HG03442 (cell line): ENCODE results near the gene PCBP3.
"Not testable (repeated sequence)": the region's sequence is repeated elsewhere in the genome, so short reads cannot be mapped to it uniquely, and the experiment has no call there.

ENCODE experiments used
- ATAC-seq: cut with Tn5 transposase; IDR thresholded peaks from one replicate; pipeline ENCODE4 v1.9.1; 2021; ENCODE audit warnings: mild to moderate bottlenecking, moderate library complexity; ENCODE audit not compliant: unreplicated experiment

The PCBP3 gene

GRCh38 chr21:45802956-45803617, 159.6 kb downstream of the PCBP3 start:
- no peak for ATAC-seq

DNA sequence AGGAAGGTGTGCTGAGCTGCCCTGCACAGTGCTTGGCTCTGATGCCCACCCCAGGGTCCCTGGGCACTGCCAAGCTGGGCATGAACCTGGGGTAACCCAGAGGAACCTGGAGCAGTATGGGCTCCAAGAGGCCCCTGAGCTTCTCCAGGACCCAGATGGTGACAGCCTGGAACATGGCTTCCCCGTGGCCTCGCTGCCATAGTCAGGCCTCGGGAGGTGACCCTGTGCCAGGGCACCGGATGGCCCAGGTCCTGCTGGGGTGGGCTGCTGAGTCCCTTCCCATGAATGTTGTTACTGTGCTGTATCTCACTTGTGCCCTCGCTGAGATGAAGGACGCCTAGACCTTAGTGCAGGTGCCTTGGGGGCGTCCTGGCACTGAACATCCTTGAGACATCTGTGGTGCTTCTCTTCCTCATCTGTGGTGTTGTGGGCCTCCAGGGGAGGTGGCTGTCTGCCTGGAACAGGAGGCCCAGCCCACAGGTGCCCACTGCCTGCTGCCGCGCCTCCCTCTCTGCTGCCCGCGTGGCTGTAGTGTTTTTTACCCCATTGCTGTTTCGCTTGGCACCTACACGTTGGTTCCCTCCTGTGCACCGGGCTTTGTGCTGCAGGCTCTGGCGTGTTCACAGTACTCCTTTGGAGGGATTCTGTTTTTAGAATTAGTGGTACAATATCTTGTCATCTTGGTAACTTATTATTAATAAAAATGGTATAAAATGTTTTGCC, 160.3 kb downstream of the PCBP3 start:
- no peak for ATAC-seq

- ATAC-seq = no peak
Measured at GRCh38 chr21:45804809-45805313, 161.3 kb downstream of the PCBP3 start.

GRCh38 chr21:45805321-45805720, 161.8 kb downstream of the PCBP3 start:
- ATAC-seq = no peak

DNA sequence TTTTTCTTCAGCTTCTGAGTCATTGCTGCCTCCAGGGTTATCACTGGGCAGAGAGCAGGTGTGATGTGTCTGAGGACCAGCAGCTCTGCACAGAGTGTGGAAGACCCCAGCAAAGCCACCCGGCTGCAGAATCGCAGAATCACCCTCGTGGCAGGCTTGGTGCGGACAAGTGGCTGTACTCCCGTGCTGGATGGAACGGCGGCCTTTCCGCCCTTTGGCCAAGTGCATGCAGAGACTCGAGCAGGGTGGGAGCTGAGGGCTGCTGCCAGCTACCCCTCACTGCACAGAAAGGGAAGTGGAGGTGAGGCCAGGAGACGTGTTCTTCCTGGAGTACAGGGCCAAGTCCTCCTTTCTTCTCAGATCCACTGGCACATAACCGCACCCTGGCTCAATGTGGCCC, 162.5 kb downstream of the PCBP3 start:
- no peak for ATAC-seq

DNA sequence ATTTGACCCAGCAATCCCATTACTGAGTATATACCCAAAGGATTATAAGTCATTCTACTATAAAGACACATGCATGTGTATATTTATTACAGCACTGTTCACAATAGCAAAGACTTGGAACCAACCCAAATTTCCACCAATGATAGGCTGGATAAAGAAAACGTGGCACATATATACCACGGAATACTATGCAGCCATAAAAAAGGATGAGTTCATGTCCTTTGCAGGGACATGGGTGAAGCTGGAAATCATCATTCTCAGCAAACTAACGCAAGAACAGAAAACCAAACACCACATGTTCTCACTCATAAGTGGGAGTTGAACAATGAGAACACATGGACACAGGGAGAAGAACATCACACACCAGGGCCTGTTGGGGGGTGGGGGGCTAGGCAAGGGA, 165.1 kb downstream of the PCBP3 start:
- not testable (repeated sequence) for ATAC-seq

DNA sequence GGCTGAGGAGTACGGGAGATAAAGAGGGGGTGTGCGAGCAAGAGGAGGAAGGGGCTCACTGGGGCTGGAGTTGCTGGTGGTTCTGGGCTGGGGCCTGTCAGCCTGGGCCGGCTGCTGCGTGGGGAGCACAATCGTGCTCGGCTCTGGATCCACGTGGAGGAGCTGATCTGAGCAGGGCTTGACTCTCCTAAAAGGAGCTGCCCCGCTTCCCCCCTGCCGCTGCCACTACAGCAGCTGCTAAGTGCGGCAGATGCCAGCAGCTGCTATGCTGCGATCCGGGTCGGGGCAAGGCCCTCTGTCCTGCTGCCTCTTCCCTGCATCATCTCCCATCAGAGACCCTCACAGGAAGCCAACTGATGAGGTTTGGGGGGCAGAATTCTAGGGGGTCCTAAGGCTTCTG, 165.9 kb downstream of the PCBP3 start:
- no peak for ATAC-seq

- ATAC-seq = no peak
Measured at GRCh38 chr21:45811136-45811535, 167.6 kb downstream of the PCBP3 start.

- ATAC-seq = not testable (repeated sequence)
Measured at GRCh38 chr21:45814210-45814940, 170.8 kb downstream of the PCBP3 start.

GRCh38 chr21:45815781-45816180, 172.3 kb downstream of the PCBP3 start:
- ATAC-seq = not testable (repeated sequence)

DNA sequence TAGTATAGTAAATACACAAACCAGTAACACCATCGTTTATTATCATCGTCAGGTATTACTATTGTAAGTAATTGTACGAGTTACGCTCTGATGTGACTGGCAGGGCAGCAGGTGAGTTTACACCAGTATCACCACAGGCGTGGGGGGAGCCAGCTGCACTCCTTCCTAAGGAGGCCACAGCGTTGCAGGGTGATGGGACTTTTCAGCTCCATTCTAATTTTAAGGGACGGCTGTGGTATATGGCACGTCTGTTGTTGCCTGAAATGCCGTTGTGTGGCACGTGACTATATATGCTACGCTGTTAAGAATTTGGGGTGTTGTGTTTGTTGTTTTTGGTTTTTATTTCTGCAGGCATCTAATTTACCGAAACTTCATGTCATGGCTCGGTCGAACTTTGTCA, 173.3 kb downstream of the PCBP3 start:
- ATAC-seq = no peak

- ATAC-seq = no peak
Measured at GRCh38 chr21:45817345-45817744, 173.8 kb downstream of the PCBP3 start.

DNA sequence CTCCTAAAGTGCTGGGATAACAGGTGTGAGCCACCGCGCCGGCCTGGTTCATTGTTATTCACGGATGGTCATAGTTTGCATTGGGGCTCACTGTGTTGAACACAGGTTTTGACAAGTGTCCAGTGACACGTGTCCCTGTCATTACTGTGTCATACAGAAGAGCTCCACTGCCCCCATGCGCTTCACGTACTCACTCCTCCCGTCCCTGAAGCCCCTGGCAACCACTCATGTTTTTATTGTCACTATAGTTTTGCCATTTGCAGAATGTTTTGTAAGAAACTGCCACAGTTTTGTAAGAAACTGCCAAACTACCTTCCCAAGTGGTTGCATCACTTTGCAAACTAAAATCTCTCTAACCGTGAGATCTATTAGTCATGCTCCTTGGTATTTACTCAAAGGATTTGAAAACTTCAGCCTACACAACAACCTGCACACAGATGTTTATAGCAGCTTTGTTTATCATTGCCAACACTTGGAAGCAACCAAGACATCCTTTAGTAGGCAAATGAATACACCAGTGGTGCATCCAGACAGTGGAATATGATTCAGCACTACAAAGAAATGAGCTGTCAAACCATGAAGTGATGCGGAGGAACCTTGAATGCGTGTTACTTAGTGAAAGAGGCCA, 174.9 kb downstream of the PCBP3 start:
- no peak for ATAC-seq

GRCh38 chr21:45818904-45819285, 175.4 kb downstream of the PCBP3 start:
- ATAC-seq = no peak

DNA sequence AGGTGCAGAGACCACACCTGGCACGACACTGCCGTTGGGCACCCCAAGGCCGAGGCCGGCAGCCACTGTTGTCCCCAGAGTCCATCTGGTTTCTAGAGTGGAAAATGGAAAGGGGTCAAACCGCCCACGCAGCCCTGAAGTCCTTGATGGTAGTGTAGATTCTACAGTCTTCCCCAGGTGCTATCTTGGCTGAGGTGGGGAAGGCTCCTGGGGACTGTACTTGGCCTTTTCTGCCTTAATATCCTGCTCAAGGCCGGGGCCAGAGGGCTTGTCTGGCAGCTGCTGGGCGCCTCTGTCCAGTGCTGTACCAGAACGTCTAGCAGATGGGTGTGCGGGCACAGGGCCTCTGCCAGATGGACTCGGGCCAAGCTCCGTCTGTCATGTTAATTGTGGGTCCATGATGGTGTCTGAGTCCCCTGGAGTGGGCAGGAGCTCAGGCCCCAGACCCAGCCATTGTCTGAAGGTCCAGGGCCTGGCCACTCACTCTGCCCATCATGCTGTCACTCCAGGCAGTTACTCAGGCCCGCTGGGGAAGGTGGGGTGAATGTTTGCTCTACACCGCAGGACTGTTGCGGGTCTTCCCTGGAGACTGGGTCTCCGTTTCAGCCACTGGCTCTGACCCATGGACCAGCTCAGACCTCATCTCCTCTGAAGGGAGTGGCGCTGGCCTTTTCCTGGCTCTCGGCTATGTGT, 176.1 kb downstream of the PCBP3 start:
- ATAC-seq = no peak

GRCh38 chr21:45820171-45821091, 176.9 kb downstream of the PCBP3 start:
- ATAC-seq = no peak

- ATAC-seq = no peak
Measured at GRCh38 chr21:45821315-45821962, 177.9 kb downstream of the PCBP3 start.

- ATAC-seq = no peak
Measured at GRCh38 chr21:45821998-45822397, 178.5 kb downstream of the PCBP3 start.

DNA sequence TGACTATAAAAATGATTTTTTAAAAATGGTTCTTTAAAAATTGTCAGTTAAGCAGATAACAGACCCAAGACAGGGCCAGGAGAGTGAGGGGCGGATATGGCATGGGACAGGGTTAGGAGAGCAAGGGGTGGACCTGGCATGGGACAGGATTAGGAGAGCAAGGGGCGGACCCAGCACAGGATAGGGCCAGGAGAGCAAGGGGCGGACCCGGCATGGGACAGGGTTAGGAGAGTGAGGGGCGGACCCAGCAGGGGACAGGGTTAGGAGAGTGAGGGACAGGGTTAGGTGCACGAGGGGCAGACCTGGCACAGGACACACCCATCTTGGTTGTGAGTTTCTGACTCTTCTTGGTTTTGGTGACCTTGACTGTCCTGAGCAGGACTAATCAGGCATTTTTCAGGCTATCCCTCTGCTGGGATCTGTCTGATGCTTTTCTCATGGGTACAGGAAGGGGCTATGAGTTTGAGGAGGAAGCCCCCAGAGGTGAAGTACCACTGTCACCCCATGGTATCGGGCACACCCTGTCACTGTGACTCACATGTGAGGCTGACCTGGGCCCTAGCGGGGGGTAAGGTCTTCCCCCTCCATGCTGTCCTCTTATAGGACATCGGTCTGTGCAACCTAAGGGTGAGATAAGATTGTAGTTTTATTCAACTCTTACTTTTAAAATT, 179.0 kb downstream of the PCBP3 start:
- no peak for ATAC-seq
